Spleen (tissue), 11 donors: ENCODE results near the gene SLC17A3. TPM values are rescaled to one million over a fixed set of nuclear protein-coding genes. Genes with fewer than 3 reads are reported as not detected.

Experiments used
- DNase-seq: peaks from one replicate; pipeline ENCODE4 v3.0.0-alpha.2; 2020
- H3K27ac ChIP-seq, 8 donors: fragments of 200-600 bp; sonication (generic) in 7 of 8; 1 replicate in 4 of 8; 2 replicates in 4 of 8; pipeline versions ENCODE4 v1.5.0 to v1.8.0; 2016 to 2021; ENCODE audit warnings: inconsistent platforms in 4 of 8, mild to moderate bottlenecking in 4 of 8, moderate library complexity in 1 of 8
- H3K27me3 ChIP-seq, 7 donors: fragments of 200-600 bp; sonication (generic) in 6 of 7; replicated peaks in 1 of 7; 1 replicate in 4 of 7; 2 replicates in 3 of 7; pipeline versions ENCODE4 v1.5.0 to v1.8.0; 2016 to 2021; ENCODE audit warnings: inconsistent platforms in 3 of 7, mild to moderate bottlenecking in 1 of 7
- H3K36me3 ChIP-seq, 6 donors: fragments of 200-600 bp; sonication (generic) in 5 of 6; 1 replicate in 4 of 6; 2 replicates in 2 of 6; pipeline versions ENCODE4 v1.5.0 to v1.8.0; 2016 to 2021; ENCODE audit warnings: inconsistent platforms in 2 of 6
- H3K4me1 ChIP-seq, 6 donors: fragments of 200-600 bp; sonication (generic) in 5 of 6; 1 replicate in 3 of 6; 2 replicates in 3 of 6; pipeline versions ENCODE4 v1.5.0 to v1.8.0; 2016 to 2021; ENCODE audit warnings: inconsistent platforms in 3 of 6
- H3K4me3 ChIP-seq, 8 donors: fragments of 200-600 bp; sonication (generic) in 7 of 8; 1 replicate in 4 of 8; 2 replicates in 4 of 8; pipeline versions ENCODE4 v1.5.0 to v1.8.0; 2016 to 2021; ENCODE audit warnings: inconsistent platforms in 4 of 8, mild to moderate bottlenecking in 4 of 8, moderate library complexity in 2 of 8
- H3K9me3 ChIP-seq, 8 donors: fragments of 200-600 bp; sonication (generic) in 7 of 8; 1 replicate in 4 of 8; 2 replicates in 4 of 8; pipeline versions ENCODE4 v1.5.0 to v1.8.0; 2016 to 2021; ENCODE audit warnings: inconsistent platforms in 4 of 8
- POLR2A ChIP-seq, 3 donors: fragments of 450-650 bp; IDR thresholded peaks; one replicate each; pipeline ENCODE4 v1.5.1; 2017; ENCODE audit warnings: antibody characterized with exemption in 3 of 3, mild to moderate bottlenecking in 1 of 3
- POLR2AphosphoS5 ChIP-seq, 3 donors: sonication (generic); formaldehyde crosslinking; IDR thresholded peaks; one replicate each; pipeline ENCODE4 v1.5.1; 2017; ENCODE audit warnings: antibody characterized with exemption in 3 of 3
- whole genome bisulfite sequencing, 5 donors: extraction: QIAGEN DNeasy Blood & Tissue Kit in 3 of 5; methylation state at CpG; one replicate each; pipeline versions ENCODE4 v1.1.5 to v1.1.7; 2013 to 2018; 5-methylcytosine and 5-hydroxymethylcytosine counted together
- intact Hi-C: fragments of 100-400 bp; cut with DNase I; formaldehyde crosslinking; loops from one replicate; pipeline ENCODE4 v1.15.0; 2023; ENCODE audit warnings: low total_unique reads
- polyA plus RNA-seq, 3 donors: library from polyadenylated mRNA; stranded (reverse); fragments of 200-250 nt; gene quantifications; one replicate each; pipeline ENCODE4 v1.2.1, GENCODE V29; 2013
- total RNA-seq, 7 donors: library from RNA; depleted of rRNA in 3 of 7; stranded (reverse); fragments of >200 nt in 3 of 7; fragmentation: NEBNext Ultra II Directional in 4 of 7; extraction: Animal tissue kit (Norgen Biotek cat#: 25700) in 4 of 7; gene quantifications; one replicate each; pipeline versions ENCODE4 v1.1.0 to v1.2.1, GENCODE V29; 2016 to 2021
- TF ChIP-seq, protein P1 (sequence below), 11 experiments: fragments of 200-600 bp in 7 of 11; fragments of 450-650 bp in 4 of 11; sonication (generic) in 4 of 11; IDR thresholded peaks in 8 of 11; conservative IDR thresholded peaks in 3 of 11; 1 replicate in 7 of 11; 2 replicates in 4 of 11; pipeline versions ENCODE4 v1.4.0 to v1.8.0; 2016 to 2021; ENCODE audit warnings: antibody characterized with exemption in 11 of 11, inconsistent platforms in 4 of 11, mild to moderate bottlenecking in 1 of 11
- donor health status: healthy with polysubstance abuse.
- donor health status: DM: no; HTN: no; CAD: no; lungs with moderate emphysema.
- donor health status: DM: no; HTN: no; CAD: no.
- donor health status: Bipolar disorder and iron deficiency.
- donor health status: healthy.
- donor health status: DM: no; HTN: no; CAD: no.
- donor health status: DM: yes; HTN: yes; CAD: no.

The SLC17A3 gene
- total and polyA plus RNA-seq, 10 donors: 0.11 TPM; not detected in 9

GRCh38 chr6:25900843-25901242 is 26.8 kb upstream of the SLC17A3 start:
- TF ChIP-seq POLR2AphosphoS5 (IDR thresholded peaks at IDR 0.05) (no peak), POLR2A (IDR thresholded peaks at IDR 0.05) (no peak)
- TF ChIP-seq, protein P1, sequence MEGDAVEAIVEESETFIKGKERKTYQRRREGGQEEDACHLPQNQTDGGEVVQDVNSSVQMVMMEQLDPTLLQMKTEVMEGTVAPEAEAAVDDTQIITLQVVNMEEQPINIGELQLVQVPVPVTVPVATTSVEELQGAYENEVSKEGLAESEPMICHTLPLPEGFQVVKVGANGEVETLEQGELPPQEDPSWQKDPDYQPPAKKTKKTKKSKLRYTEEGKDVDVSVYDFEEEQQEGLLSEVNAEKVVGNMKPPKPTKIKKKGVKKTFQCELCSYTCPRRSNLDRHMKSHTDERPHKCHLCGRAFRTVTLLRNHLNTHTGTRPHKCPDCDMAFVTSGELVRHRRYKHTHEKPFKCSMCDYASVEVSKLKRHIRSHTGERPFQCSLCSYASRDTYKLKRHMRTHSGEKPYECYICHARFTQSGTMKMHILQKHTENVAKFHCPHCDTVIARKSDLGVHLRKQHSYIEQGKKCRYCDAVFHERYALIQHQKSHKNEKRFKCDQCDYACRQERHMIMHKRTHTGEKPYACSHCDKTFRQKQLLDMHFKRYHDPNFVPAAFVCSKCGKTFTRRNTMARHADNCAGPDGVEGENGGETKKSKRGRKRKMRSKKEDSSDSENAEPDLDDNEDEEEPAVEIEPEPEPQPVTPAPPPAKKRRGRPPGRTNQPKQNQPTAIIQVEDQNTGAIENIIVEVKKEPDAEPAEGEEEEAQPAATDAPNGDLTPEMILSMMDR (IDR thresholded peaks at IDR 0.05 in 8 of 11, conservative IDR thresholded peaks at IDR 0.05 in 3 of 11): no peak
- WGBS, 5 donors: 46 to 100% (median 92%) methylated on average over 1 of the region's 1 CpG

GRCh38 chr6:25899580-25900408 is 25.8 kb upstream of the SLC17A3 start:
- 85 to 94% (median 92%) methylated on average over 2 of the region's 2 CpGs for WGBS, 5 donors

More at GRCh38 chr6:25900843-25901242, 26.8 kb upstream of the SLC17A3 start:
- no peak overlapping the region for H3K27ac ChIP-seq
- intact Hi-C loops: no loop called here
- peaks cover 0 to under 1% (median 0%) of the 10 kb centered on the region in 7 donors for H3K27me3 ChIP-seq
- no peaks in the 10 kb centered on the region for H3K9me3 ChIP-seq
- no peak overlapping the region for H3K4me3 ChIP-seq
- H3K4me1 ChIP-seq: no peaks in the 10 kb centered on the region
- no peaks in the 10 kb centered on the region for H3K36me3 ChIP-seq
- DNase-seq: no peak

DNA sequence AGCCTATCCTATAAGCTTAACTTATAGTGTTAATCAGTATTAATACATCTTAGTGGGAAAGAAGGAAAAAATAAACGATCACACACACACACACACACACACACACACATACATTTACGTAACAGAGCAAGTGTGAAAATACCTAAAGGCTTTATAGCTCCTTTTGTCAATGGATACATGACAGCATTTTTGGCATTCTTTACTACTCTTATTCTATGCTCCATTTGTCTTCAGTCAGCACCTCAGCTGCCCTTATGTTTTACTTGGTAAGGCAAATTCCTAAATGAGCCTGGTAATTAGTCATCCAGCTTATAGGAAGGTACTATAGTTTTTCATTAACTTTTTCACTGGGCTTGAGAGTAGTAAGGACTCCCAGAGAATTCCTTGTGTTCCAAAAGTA is 25.1 kb upstream of the SLC17A3 start:
- intact Hi-C loops: no loop called here
- Histone ChIP-seq H3K4me3 (no peak overlapping the region), H3K27me3 (no peaks in the 10 kb centered on the region), H3K27ac (no peak overlapping the region), H3K9me3 (no peaks in the 10 kb centered on the region), H3K4me1 (no peaks in the 10 kb centered on the region), H3K36me3 (no peaks in the 10 kb centered on the region)
- WGBS, 5 donors: 84 to 93% (median 90%) methylated on average over 2 of the region's 2 CpGs
- TF ChIP-seq POLR2AphosphoS5 (IDR thresholded peaks at IDR 0.05) (no peak), POLR2A (IDR thresholded peaks at IDR 0.05) (no peak)
- TF ChIP-seq, protein P1 (IDR thresholded peaks at IDR 0.05 in 8 of 11, conservative IDR thresholded peaks at IDR 0.05 in 3 of 11): no peak
- no peak for DNase-seq

More at GRCh38 chr6:25899580-25900408, 25.8 kb upstream of the SLC17A3 start:
- intact Hi-C loops: no loop called here
- Histone ChIP-seq H3K27me3 (no peaks in the 10 kb centered on the region), H3K36me3 (no peaks in the 10 kb centered on the region), H3K4me3 (no peak overlapping the region), H3K4me1 (no peaks in the 10 kb centered on the region), H3K9me3 (no peaks in the 10 kb centered on the region), H3K27ac (no peak overlapping the region)
- DNase-seq: no peak
- TF ChIP-seq POLR2AphosphoS5 (IDR thresholded peaks at IDR 0.05) (no peak), POLR2A (IDR thresholded peaks at IDR 0.05) (no peak)
- TF ChIP-seq, protein P1 (IDR thresholded peaks at IDR 0.05 in 8 of 11, conservative IDR thresholded peaks at IDR 0.05 in 3 of 11): no peak

- DNase-seq: no peak
- Histone ChIP-seq H3K27me3 (no peaks in the 10 kb centered on the region), H3K4me1 (no peaks in the 10 kb centered on the region), H3K9me3 (no peaks in the 10 kb centered on the region), H3K36me3 (no peaks in the 10 kb centered on the region), H3K27ac (no peak overlapping the region), H3K4me3 (no peak overlapping the region)
- intact Hi-C loops: no loop called here
- 82 to 89% (median 86%) methylated on average over 5 of the region's 5 CpGs for WGBS, 5 donors
- TF ChIP-seq POLR2A (IDR thresholded peaks at IDR 0.05) (no peak), POLR2AphosphoS5 (IDR thresholded peaks at IDR 0.05) (no peak)
- TF ChIP-seq, protein P1 (IDR thresholded peaks at IDR 0.05 in 8 of 11, conservative IDR thresholded peaks at IDR 0.05 in 3 of 11): no peak
Observed at GRCh38 chr6:25898289-25898977, 24.4 kb upstream of the SLC17A3 start.
